Measurements from ENCODE around the gene NRL. TPM values are rescaled to one million over a fixed set of nuclear protein-coding genes. Genes with fewer than 3 reads are reported as not detected.
A peak's percentile ranks its signal among the peaks of the same experiment; 100 is the strongest.

Gene NRL
- total RNA-seq, 3 donors from 2014 or later (not counting 1 experiment from before 2014, with no cell fraction given), result 0.78 to 3.3 (median 2.8) TPM

- Histone ChIP-seq H3K27ac (ENCODE audit: low read length) (no peak overlapping the region), H3K4me3 (ENCODE audit: low read length) (no peak overlapping the region), H3K27me3 (ENCODE audit: control insufficient read depth, insufficient read depth, low read length) (no peaks in the 10 kb centered on the region), H3K36me3 (ENCODE audit: control insufficient read depth, insufficient read depth, low read length) (no peaks in the 10 kb centered on the region), H3K4me1 (ENCODE audit: control insufficient read depth, insufficient read depth, low read length) (peaks cover 17% of the 10 kb centered on the region), H3K9me3 (ENCODE audit: control insufficient read depth, insufficient read depth, low read length) (no peaks in the 10 kb centered on the region)
- H3K4me1 Mint-ChIP-seq, result peaks cover 17 to 19% of the 10 kb centered on the region in 2 donors
- H3K27me3 Mint-ChIP-seq (ENCODE audit: low read depth in 2 of 2), result no peaks in the 10 kb centered on the region
- DNase-seq (no peak), ATAC-seq (no peak)
- TF ChIP-seq, protein P1, sequence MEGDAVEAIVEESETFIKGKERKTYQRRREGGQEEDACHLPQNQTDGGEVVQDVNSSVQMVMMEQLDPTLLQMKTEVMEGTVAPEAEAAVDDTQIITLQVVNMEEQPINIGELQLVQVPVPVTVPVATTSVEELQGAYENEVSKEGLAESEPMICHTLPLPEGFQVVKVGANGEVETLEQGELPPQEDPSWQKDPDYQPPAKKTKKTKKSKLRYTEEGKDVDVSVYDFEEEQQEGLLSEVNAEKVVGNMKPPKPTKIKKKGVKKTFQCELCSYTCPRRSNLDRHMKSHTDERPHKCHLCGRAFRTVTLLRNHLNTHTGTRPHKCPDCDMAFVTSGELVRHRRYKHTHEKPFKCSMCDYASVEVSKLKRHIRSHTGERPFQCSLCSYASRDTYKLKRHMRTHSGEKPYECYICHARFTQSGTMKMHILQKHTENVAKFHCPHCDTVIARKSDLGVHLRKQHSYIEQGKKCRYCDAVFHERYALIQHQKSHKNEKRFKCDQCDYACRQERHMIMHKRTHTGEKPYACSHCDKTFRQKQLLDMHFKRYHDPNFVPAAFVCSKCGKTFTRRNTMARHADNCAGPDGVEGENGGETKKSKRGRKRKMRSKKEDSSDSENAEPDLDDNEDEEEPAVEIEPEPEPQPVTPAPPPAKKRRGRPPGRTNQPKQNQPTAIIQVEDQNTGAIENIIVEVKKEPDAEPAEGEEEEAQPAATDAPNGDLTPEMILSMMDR (IDR thresholded peaks at IDR 0.05), result no peak
- peak overlapping the region in 1 of 2 donors; percentile 11 for H3K27ac Mint-ChIP-seq
- H3K36me3 Mint-ChIP-seq, result no peaks in the 10 kb centered on the region
- H3K4me3 Mint-ChIP-seq, result no peak overlapping the region
- 100% methylated on average over 1 of the region's 1 CpG for WGBS (ENCODE audit: insufficient coverage)
- no peaks in the 10 kb centered on the region for H3K9me3 Mint-ChIP-seq
- intact Hi-C loops (cut with micrococcal nuclease), result no loop called here
Measured at GRCh38 chr14:24110523-24110922, 4.2 kb downstream of the NRL start.

DNA sequence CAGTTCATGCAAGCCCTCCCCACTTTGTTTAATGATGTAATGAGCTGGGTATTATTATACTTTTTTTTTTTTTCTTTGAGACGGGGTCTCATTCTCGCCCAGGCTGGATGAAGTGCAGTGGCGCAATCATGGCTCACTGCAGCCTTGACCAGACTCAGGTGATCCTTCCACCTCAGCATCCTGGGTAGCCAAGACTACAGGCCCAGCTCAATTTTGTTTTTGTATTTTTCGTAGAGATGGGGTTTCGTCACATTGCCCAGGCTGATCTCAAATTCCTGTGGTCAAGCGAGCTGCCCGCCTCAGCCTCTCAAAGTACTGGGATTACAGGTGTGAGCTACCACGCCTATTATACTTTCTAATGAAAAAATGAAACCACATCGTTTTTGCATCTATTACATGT, 4.7 kb downstream of the NRL start:
- Mint-ChIP-seq H3K9me3 (no peaks in the 10 kb centered on the region), H3K4me3 (no peak overlapping the region), H3K36me3 (no peaks in the 10 kb centered on the region), H3K27ac (peak overlapping the region in 1 of 2 donors; percentile 11), H3K27me3 (ENCODE audit: low read depth in 2 of 2) (no peaks in the 10 kb centered on the region), H3K4me1 (peaks cover 12 to 14% of the 10 kb centered on the region in 2 donors)
- H3K36me3 ChIP-seq (ENCODE audit: control insufficient read depth, insufficient read depth, low read length), result no peaks in the 10 kb centered on the region
- ATAC-seq (no peak), DNase-seq (no peak)
- no peaks in the 10 kb centered on the region for H3K9me3 ChIP-seq (ENCODE audit: control insufficient read depth, insufficient read depth, low read length)
- WGBS (ENCODE audit: insufficient coverage), result 93% methylated on average over 8 of the region's 9 CpGs
- no peak overlapping the region for H3K4me3 ChIP-seq (ENCODE audit: low read length)
- H3K4me1 ChIP-seq (ENCODE audit: control insufficient read depth, insufficient read depth, low read length), result peaks cover 14% of the 10 kb centered on the region
- no peaks in the 10 kb centered on the region for H3K27me3 ChIP-seq (ENCODE audit: control insufficient read depth, insufficient read depth, low read length)
- no peak overlapping the region for H3K27ac ChIP-seq (ENCODE audit: low read length)
- TF ChIP-seq, protein P1 (IDR thresholded peaks at IDR 0.05), result no peak
- intact Hi-C loops (cut with micrococcal nuclease), result no loop called here

DNA sequence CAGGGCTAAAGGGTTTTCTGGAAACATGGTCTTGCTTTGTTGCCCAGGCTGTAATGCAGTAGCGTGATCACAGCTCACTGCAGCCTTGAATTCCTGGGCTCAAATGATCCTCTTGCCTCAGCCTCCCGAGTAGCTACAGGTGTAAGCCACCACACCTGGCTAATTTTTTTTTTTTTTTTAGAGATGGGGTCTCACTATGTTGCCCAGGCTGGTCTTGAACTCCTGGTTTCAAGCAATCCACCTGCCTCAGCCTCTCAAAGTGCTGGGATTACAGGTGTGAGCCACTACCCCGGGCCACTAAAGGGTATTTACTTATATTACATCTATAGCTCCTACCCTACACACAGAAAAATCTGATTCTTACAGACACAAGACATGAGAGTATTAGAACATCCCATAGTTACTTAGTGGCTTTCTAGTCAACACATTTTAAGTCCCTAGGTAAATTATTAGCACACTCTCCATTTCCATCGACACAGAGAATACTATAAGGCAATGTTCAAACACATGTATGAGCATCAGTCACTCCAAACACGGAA, 6.3 kb downstream of the NRL start:
- Histone ChIP-seq H3K36me3 (ENCODE audit: control insufficient read depth, insufficient read depth, low read length) (peaks cover 4% of the 10 kb centered on the region), H3K4me1 (ENCODE audit: control insufficient read depth, insufficient read depth, low read length) (peaks cover 9% of the 10 kb centered on the region), H3K4me3 (ENCODE audit: low read length) (no peak overlapping the region), H3K9me3 (ENCODE audit: control insufficient read depth, insufficient read depth, low read length) (no peaks in the 10 kb centered on the region), H3K27me3 (ENCODE audit: control insufficient read depth, insufficient read depth, low read length) (no peaks in the 10 kb centered on the region), H3K27ac (ENCODE audit: low read length) (peak overlapping the region; percentile 47)
- peaks cover 10% of the 10 kb centered on the region for H3K36me3 Mint-ChIP-seq
- intact Hi-C loops (cut with micrococcal nuclease), result loop anchor here (1.0 to 2.0 kb wide), 3 partner anchors 14 to 94 kb away; partner anchors contain the start of gene PCK2
- WGBS (ENCODE audit: insufficient coverage), result 37% methylated on average over 5 of the region's 5 CpGs
- DNase-seq (no peak), ATAC-seq (peak in 2 of 3 donors; percentile 16 to 33)
- no peaks in the 10 kb centered on the region for H3K27me3 Mint-ChIP-seq (ENCODE audit: low read depth in 2 of 2)
- H3K4me1 Mint-ChIP-seq, result peaks cover 8% of the 10 kb centered on the region in 2 donors
- TF ChIP-seq, protein P1 (IDR thresholded peaks at IDR 0.05), result no peak
- H3K27ac Mint-ChIP-seq, result peak overlapping the region; percentile 90 to 93
- H3K4me3 Mint-ChIP-seq, result no peak overlapping the region
- no peaks in the 10 kb centered on the region for H3K9me3 Mint-ChIP-seq

Measured in natural killer cell (primary cell).